ENCODE measurements around the gene GCFC2. TPM values are rescaled to one million over a fixed set of nuclear protein-coding genes. Genes with fewer than 3 reads are reported as not detected.
A peak's percentile ranks its signal among the peaks of the same experiment; 100 is the strongest.

GCFC2 gene
- total RNA-seq, 2 experiments from 2014 or later: 15.7 to 17.1 TPM

- Histone ChIP-seq H3K27me3 (ENCODE audit: control insufficient read depth in 1 of 2, insufficient read depth in 2 of 2, low read length in 2 of 2) (peaks cover 0 to 9% of the 10 kb centered on the region in 2 experiments), H3K4me1 (ENCODE audit: insufficient read depth, low read length) (no peaks in the 10 kb centered on the region), H3K36me3 (ENCODE audit: insufficient read depth, low read length) (no peaks in the 10 kb centered on the region), H3K4me3 (ENCODE audit: low read length) (no peak overlapping the region), H3K27ac (ENCODE audit: low read depth in 1 of 2, low read length in 2 of 2) (no peak overlapping the region), H3K9me3 (ENCODE audit: control insufficient read depth in 1 of 2, insufficient read depth in 1 of 2, low read length in 2 of 2) (no peaks in the 10 kb centered on the region)
- no peaks in the 10 kb centered on the region for H3K4me1 Mint-ChIP-seq (ENCODE audit: low read depth)
- peak; percentile 16 to 66 (median 36) for DNase-seq
- H3K4me3 Mint-ChIP-seq: no peak overlapping the region
- CTCF ChIA-PET: interaction anchor here (1.1 to 1.9 kb wide), 10 partner anchors 11 to 76 kb away, joined by 3 to 14 read pairs (median 6); no protein-coding TSS in a partner anchor
- no peaks in the 10 kb centered on the region for H3K36me3 Mint-ChIP-seq (ENCODE audit: low read depth)
- no peak overlapping the region for H3K27ac Mint-ChIP-seq
- ATAC-seq (ENCODE audit: poor library complexity): peak; percentile 99
- intact Hi-C loops (cut with DNase I, micrococcal nuclease): loop anchor here (1.0 to 10.0 kb wide), 4 partner anchors 36 to 1906 kb away; partner anchors contain the start of genes HK2 (in 1 of the 2) and TPRKB (in 1 of the 2)
- peaks cover 26% of the 10 kb centered on the region for H3K27me3 Mint-ChIP-seq
- TF ChIP-seq, protein P1, sequence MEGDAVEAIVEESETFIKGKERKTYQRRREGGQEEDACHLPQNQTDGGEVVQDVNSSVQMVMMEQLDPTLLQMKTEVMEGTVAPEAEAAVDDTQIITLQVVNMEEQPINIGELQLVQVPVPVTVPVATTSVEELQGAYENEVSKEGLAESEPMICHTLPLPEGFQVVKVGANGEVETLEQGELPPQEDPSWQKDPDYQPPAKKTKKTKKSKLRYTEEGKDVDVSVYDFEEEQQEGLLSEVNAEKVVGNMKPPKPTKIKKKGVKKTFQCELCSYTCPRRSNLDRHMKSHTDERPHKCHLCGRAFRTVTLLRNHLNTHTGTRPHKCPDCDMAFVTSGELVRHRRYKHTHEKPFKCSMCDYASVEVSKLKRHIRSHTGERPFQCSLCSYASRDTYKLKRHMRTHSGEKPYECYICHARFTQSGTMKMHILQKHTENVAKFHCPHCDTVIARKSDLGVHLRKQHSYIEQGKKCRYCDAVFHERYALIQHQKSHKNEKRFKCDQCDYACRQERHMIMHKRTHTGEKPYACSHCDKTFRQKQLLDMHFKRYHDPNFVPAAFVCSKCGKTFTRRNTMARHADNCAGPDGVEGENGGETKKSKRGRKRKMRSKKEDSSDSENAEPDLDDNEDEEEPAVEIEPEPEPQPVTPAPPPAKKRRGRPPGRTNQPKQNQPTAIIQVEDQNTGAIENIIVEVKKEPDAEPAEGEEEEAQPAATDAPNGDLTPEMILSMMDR (IDR thresholded peaks at IDR 0.05): peak; percentile 98
- POLR2A ChIA-PET: interaction anchor here (0.8 kb wide), 1 partner anchor 30 kb away, joined by 3 read pairs; no protein-coding TSS in a partner anchor
- no peaks in the 10 kb centered on the region for H3K9me3 Mint-ChIP-seq
Measured at GRCh38 chr2:75640621-75641121, 70.0 kb downstream of the GCFC2 start.

GRCh38 chr2:75637568-75637967 is 73.1 kb downstream of the GCFC2 start:
- intact Hi-C loops (cut with DNase I, micrococcal nuclease): no loop called here
- ATAC-seq (ENCODE audit: poor library complexity): no peak
- Mint-ChIP-seq H3K27ac (no peak overlapping the region), H3K4me1 (ENCODE audit: low read depth) (no peaks in the 10 kb centered on the region), H3K4me3 (no peak overlapping the region), H3K36me3 (ENCODE audit: low read depth) (no peaks in the 10 kb centered on the region), H3K9me3 (no peaks in the 10 kb centered on the region), H3K27me3 (peaks cover 38% of the 10 kb centered on the region)
- POLR2A ChIA-PET: no interaction called here
- TF ChIP-seq, protein P1 (IDR thresholded peaks at IDR 0.05): no peak
- no peak overlapping the region for H3K4me3 ChIP-seq (ENCODE audit: low read length)
- no peaks in the 10 kb centered on the region for H3K9me3 ChIP-seq (ENCODE audit: control insufficient read depth in 1 of 2, insufficient read depth in 1 of 2, low read length in 2 of 2)
- CTCF ChIA-PET: interaction anchor here (1.8 kb wide), 1 partner anchor 10 kb away, joined by 8 read pairs; no protein-coding TSS in a partner anchor
- H3K36me3 ChIP-seq (ENCODE audit: insufficient read depth, low read length): no peaks in the 10 kb centered on the region
- no peak for DNase-seq
- no peak overlapping the region for H3K27ac ChIP-seq (ENCODE audit: low read depth in 1 of 2, low read length in 2 of 2)
- no peaks in the 10 kb centered on the region for H3K4me1 ChIP-seq (ENCODE audit: insufficient read depth, low read length)
- H3K27me3 ChIP-seq (ENCODE audit: control insufficient read depth in 1 of 2, insufficient read depth in 2 of 2, low read length in 2 of 2): peaks cover 0 to 9% of the 10 kb centered on the region in 2 experiments

GRCh38 chr2:75634945-75635344 is 75.8 kb downstream of the GCFC2 start:
- Histone ChIP-seq H3K4me3 (ENCODE audit: low read length) (no peak overlapping the region), H3K4me1 (ENCODE audit: insufficient read depth, low read length) (no peaks in the 10 kb centered on the region), H3K27me3 (ENCODE audit: control insufficient read depth in 1 of 2, insufficient read depth in 2 of 2, low read length in 2 of 2) (peaks cover 4 to 9% of the 10 kb centered on the region in 2 experiments), H3K36me3 (ENCODE audit: insufficient read depth, low read length) (no peaks in the 10 kb centered on the region), H3K27ac (ENCODE audit: low read depth in 1 of 2, low read length in 2 of 2) (no peak overlapping the region), H3K9me3 (ENCODE audit: control insufficient read depth in 1 of 2, insufficient read depth in 1 of 2, low read length in 2 of 2) (no peaks in the 10 kb centered on the region)
- Mint-ChIP-seq H3K4me3 (no peak overlapping the region), H3K4me1 (ENCODE audit: low read depth) (no peaks in the 10 kb centered on the region), H3K9me3 (no peaks in the 10 kb centered on the region), H3K27ac (no peak overlapping the region), H3K27me3 (peaks cover 61% of the 10 kb centered on the region), H3K36me3 (ENCODE audit: low read depth) (no peaks in the 10 kb centered on the region)
- no peak for ATAC-seq (ENCODE audit: poor library complexity)
- POLR2A ChIA-PET: no interaction called here
- DNase-seq: no peak
- CTCF ChIA-PET: no interaction called here
- intact Hi-C loops (cut with DNase I, micrococcal nuclease): no loop called here
- TF ChIP-seq, protein P1 (IDR thresholded peaks at IDR 0.05): no peak

Data from CD4-positive, alpha-beta T cell (primary cell).